Measurements from ENCODE around the gene STRIP1. TPM values are rescaled to one million over a fixed set of nuclear protein-coding genes. Genes with fewer than 3 reads are reported as not detected.

The STRIP1 gene
- total and polyA plus RNA-seq, 2 donors (not counting 1 experiment from before 2014, with no cell fraction given), result 17.2 to 43.8 TPM

- H2AFZ ChIP-seq (ENCODE audit: low read length), result no peak overlapping the region
- no peaks in the 10 kb centered on the region for H3K4me1 ChIP-seq (ENCODE audit: control insufficient read depth, extremely low read depth, insufficient read depth, low read length)
- DNase-seq (ENCODE audit: low read depth in 2 of 2), result no peak
- H3K9ac ChIP-seq (ENCODE audit: insufficient read depth, low read length), result no peak overlapping the region
- H3K9me3 ChIP-seq (ENCODE audit: control insufficient read depth, insufficient read depth, low read depth, low read length), result no peaks in the 10 kb centered on the region
- H3K4me2 ChIP-seq (ENCODE audit: extremely low read depth, insufficient read depth, low read length), result no peak overlapping the region
- peaks cover 1% of the 10 kb centered on the region for H3K36me3 ChIP-seq (ENCODE audit: control insufficient read depth, insufficient read depth, low read length)
- H3K27me3 ChIP-seq (ENCODE audit: control insufficient read depth, insufficient read depth, low read length), result no peaks in the 10 kb centered on the region
- H3K4me3 ChIP-seq (replicated peaks in 1 of 4; ENCODE audit: control extremely low read depth in 1 of 4, insufficient read depth in 1 of 4, low read depth in 3 of 4, low read length in 4 of 4), result no peak overlapping the region
- TF ChIP-seq EZH2 (IDR thresholded peaks at IDR 0.05; ENCODE audit: low read length, missing control alignments), result no peak
- TF ChIP-seq, protein P1, sequence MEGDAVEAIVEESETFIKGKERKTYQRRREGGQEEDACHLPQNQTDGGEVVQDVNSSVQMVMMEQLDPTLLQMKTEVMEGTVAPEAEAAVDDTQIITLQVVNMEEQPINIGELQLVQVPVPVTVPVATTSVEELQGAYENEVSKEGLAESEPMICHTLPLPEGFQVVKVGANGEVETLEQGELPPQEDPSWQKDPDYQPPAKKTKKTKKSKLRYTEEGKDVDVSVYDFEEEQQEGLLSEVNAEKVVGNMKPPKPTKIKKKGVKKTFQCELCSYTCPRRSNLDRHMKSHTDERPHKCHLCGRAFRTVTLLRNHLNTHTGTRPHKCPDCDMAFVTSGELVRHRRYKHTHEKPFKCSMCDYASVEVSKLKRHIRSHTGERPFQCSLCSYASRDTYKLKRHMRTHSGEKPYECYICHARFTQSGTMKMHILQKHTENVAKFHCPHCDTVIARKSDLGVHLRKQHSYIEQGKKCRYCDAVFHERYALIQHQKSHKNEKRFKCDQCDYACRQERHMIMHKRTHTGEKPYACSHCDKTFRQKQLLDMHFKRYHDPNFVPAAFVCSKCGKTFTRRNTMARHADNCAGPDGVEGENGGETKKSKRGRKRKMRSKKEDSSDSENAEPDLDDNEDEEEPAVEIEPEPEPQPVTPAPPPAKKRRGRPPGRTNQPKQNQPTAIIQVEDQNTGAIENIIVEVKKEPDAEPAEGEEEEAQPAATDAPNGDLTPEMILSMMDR (conservative IDR thresholded peaks at IDR 0.05 in 1 of 2, IDR thresholded peaks at IDR 0.05 in 1 of 2; ENCODE audit: low read depth in 1 of 2, low read length in 2 of 2), result no peak
- no peaks in the 10 kb centered on the region for H4K20me1 ChIP-seq (ENCODE audit: control insufficient read depth, extremely low read depth, insufficient read depth, low read length)
- H3K79me2 ChIP-seq (ENCODE audit: control insufficient read depth, insufficient read depth, low read length), result peaks cover 31% of the 10 kb centered on the region
- H3K27ac ChIP-seq (ENCODE audit: insufficient read depth, low read length), result no peak overlapping the region
These were observed 39.8 kb upstream of the STRIP1 start for GRCh38 chr1:109994654-109995053.

GRCh38 chr1:109995536-109995935, 38.9 kb upstream of the STRIP1 start:
- Histone ChIP-seq H3K9ac (ENCODE audit: insufficient read depth, low read length) (no peak overlapping the region), H4K20me1 (ENCODE audit: control insufficient read depth, extremely low read depth, insufficient read depth, low read length) (no peaks in the 10 kb centered on the region), H3K79me2 (ENCODE audit: control insufficient read depth, insufficient read depth, low read length) (peaks cover 29% of the 10 kb centered on the region), H3K9me3 (ENCODE audit: control insufficient read depth, insufficient read depth, low read depth, low read length) (no peaks in the 10 kb centered on the region), H3K4me2 (ENCODE audit: extremely low read depth, insufficient read depth, low read length) (no peak overlapping the region), H3K4me1 (ENCODE audit: control insufficient read depth, extremely low read depth, insufficient read depth, low read length) (no peaks in the 10 kb centered on the region), H3K27ac (ENCODE audit: insufficient read depth, low read length) (no peak overlapping the region), H3K36me3 (ENCODE audit: control insufficient read depth, insufficient read depth, low read length) (peaks cover 1% of the 10 kb centered on the region), H3K27me3 (ENCODE audit: control insufficient read depth, insufficient read depth, low read length) (no peaks in the 10 kb centered on the region), H3K4me3 (replicated peaks in 1 of 4; ENCODE audit: control extremely low read depth in 1 of 4, insufficient read depth in 1 of 4, low read depth in 3 of 4, low read length in 4 of 4) (no peak overlapping the region), H2AFZ (ENCODE audit: low read length) (no peak overlapping the region)
- no peak for TF ChIP-seq EZH2 (IDR thresholded peaks at IDR 0.05; ENCODE audit: low read length, missing control alignments)
- TF ChIP-seq, protein P1 (conservative IDR thresholded peaks at IDR 0.05 in 1 of 2, IDR thresholded peaks at IDR 0.05 in 1 of 2; ENCODE audit: low read depth in 1 of 2, low read length in 2 of 2), result no peak
- no peak for DNase-seq (ENCODE audit: low read depth in 2 of 2)

DNA sequence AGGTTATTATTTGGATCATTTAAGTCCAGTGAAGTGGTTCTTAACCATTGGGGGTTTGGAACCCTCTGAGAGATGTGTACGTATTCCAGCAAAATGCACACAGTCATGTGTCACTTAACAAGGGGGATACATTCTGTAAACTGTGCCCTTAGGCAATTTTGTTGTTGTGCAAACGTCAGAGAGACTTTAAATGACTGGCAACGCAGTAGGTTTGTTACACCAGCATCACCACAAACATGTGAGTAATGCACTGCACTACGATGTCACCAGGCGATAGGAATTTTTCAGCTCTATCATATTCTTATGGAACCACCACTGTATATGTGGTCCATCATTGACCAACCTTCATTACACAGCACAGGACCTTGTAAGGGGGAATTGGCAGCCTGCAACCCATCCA, 37.9 kb upstream of the STRIP1 start:
- TF ChIP-seq EZH2 (IDR thresholded peaks at IDR 0.05; ENCODE audit: low read length, missing control alignments), result no peak
- TF ChIP-seq, protein P1 (conservative IDR thresholded peaks at IDR 0.05 in 1 of 2, IDR thresholded peaks at IDR 0.05 in 1 of 2; ENCODE audit: low read depth in 1 of 2, low read length in 2 of 2), result no peak
- Histone ChIP-seq H4K20me1 (ENCODE audit: control insufficient read depth, extremely low read depth, insufficient read depth, low read length) (no peaks in the 10 kb centered on the region), H3K4me2 (ENCODE audit: extremely low read depth, insufficient read depth, low read length) (no peak overlapping the region), H3K9ac (ENCODE audit: insufficient read depth, low read length) (no peak overlapping the region), H3K4me1 (ENCODE audit: control insufficient read depth, extremely low read depth, insufficient read depth, low read length) (no peaks in the 10 kb centered on the region), H3K36me3 (ENCODE audit: control insufficient read depth, insufficient read depth, low read length) (peaks cover 1% of the 10 kb centered on the region), H2AFZ (ENCODE audit: low read length) (no peak overlapping the region), H3K79me2 (ENCODE audit: control insufficient read depth, insufficient read depth, low read length) (peaks cover 28% of the 10 kb centered on the region), H3K27ac (ENCODE audit: insufficient read depth, low read length) (no peak overlapping the region), H3K9me3 (ENCODE audit: control insufficient read depth, insufficient read depth, low read depth, low read length) (no peaks in the 10 kb centered on the region), H3K4me3 (replicated peaks in 1 of 4; ENCODE audit: control extremely low read depth in 1 of 4, insufficient read depth in 1 of 4, low read depth in 3 of 4, low read length in 4 of 4) (no peak overlapping the region), H3K27me3 (ENCODE audit: control insufficient read depth, insufficient read depth, low read length) (no peaks in the 10 kb centered on the region)
- DNase-seq (ENCODE audit: low read depth in 2 of 2), result peak; percentile 57 to 68

All from fibroblast of lung (primary cell).